Lung (tissue), 12 donors: ENCODE results near the gene C2CD4B. TPM values are rescaled to one million over a fixed set of nuclear protein-coding genes. Genes with fewer than 3 reads are reported as not detected.

Experiments used
- ATAC-seq: fragments of 200-7000 bp; cut with Tn5 transposase; one replicate; pipeline ENCODE4 v1.9.1; 2020; ENCODE audit warnings: moderate number of reproducible peaks; ENCODE audit not compliant: insufficient read depth, low FRiP score
- DNase-seq, 3 donors: peaks; one replicate each; pipeline ENCODE4 v3.0.0-alpha.2; 2013 to 2017
- H3K27ac ChIP-seq, 2 donors: one replicate each; pipeline ENCODE4 v1.5.1; 2013; ENCODE audit warnings: mild to moderate bottlenecking in 2 of 2, moderate library complexity in 2 of 2, control low read depth in 1 of 2, inconsistent platforms in 1 of 2, low read depth in 1 of 2, low read length in 1 of 2
- H3K27me3 ChIP-seq, 3 donors: one replicate each; pipeline ENCODE4 v1.5.1; 2013; ENCODE audit warnings: low read length in 2 of 3; ENCODE audit not compliant: control insufficient read depth in 3 of 3, insufficient read depth in 3 of 3
- H3K36me3 ChIP-seq, 4 donors: one replicate each; pipeline ENCODE4 v1.5.1; 2013; ENCODE audit warnings: low read length in 4 of 4, mild to moderate bottlenecking in 1 of 4, moderate library complexity in 1 of 4; ENCODE audit not compliant: control insufficient read depth in 4 of 4, insufficient read depth in 4 of 4
- H3K4me1 ChIP-seq, 5 donors: one replicate each; pipeline ENCODE4 v1.5.1; 2013; ENCODE audit warnings: low read length in 5 of 5, mild to moderate bottlenecking in 2 of 5, moderate library complexity in 1 of 5; ENCODE audit not compliant: control insufficient read depth in 5 of 5, insufficient read depth in 5 of 5
- H3K4me3 ChIP-seq: one replicate; pipeline ENCODE4 v1.5.1; 2013; ENCODE audit warnings: mild to moderate bottlenecking, control low read depth, moderate library complexity
- H3K9ac ChIP-seq, 2 donors: one replicate each; pipeline ENCODE4 v1.5.1; 2013; ENCODE audit warnings: low read length in 2 of 2, control low read depth in 1 of 2; ENCODE audit not compliant: insufficient read depth in 1 of 2
- H3K9me3 ChIP-seq, 4 donors: one replicate each; pipeline ENCODE4 v1.5.1; 2013; ENCODE audit warnings: low read length in 3 of 4, mild to moderate bottlenecking in 1 of 4, moderate library complexity in 1 of 4; ENCODE audit not compliant: control insufficient read depth in 4 of 4, insufficient read depth in 3 of 4
- WGBS, 2 donors: extraction: QIAGEN DNeasy Blood & Tissue Kit; methylation state at CpG; one replicate each; pipeline ENCODE4 v1.1.7; 2013; 5-methylcytosine and 5-hydroxymethylcytosine counted together
- polyA plus RNA-seq, 2 donors: library from polyadenylated mRNA; stranded (reverse); fragments of 200-250 nt; gene quantifications; one replicate each; pipeline ENCODE4 v1.2.1, GENCODE V29; 2013
- total RNA-seq, 2 donors: library from RNA; depleted of rRNA in 1 of 2; stranded (reverse); fragments of >200 nt in 1 of 2; gene quantifications; one replicate each; pipeline ENCODE4 v1.2.1, GENCODE V29; 2014 to 2021
- TF ChIP-seq, protein P1 (sequence below): IDR thresholded peaks from 2 replicates; pipeline ENCODE4 v1.5.1; 2012; ENCODE audit warnings: mild to moderate bottlenecking; ENCODE audit errors: control extremely low read depth, extremely low read depth
- donor health status: control.
- donor health status: control.
- donor health status: Bipolar disorder and iron deficiency.
- donor health status: healthy.
- donor health status: DM: yes; HTN: yes; CAD: no.

The C2CD4B gene
- total and polyA plus RNA-seq, 4 donors: 3.4 to 12.6 (median 7.6) TPM

DNA sequence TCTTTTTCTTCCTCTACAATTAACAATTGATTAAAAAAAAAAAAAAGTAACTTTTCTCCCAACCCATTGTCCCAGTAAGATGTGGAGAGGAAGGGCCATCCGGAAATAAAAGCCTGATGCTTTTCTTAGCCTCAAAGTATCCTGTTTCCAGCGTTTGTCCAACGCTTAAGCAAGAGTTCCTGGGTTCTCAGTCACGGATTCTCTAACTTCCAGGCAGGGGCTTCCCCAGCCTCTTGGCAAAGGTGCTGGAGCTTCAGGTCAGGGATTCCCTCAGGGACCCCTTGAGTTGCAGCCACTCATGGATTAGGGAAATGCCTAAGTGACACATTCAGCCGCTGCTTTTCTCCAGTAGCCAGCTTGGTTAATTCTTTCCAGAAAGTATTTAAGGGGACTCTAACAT lies 22.3 kb upstream of the C2CD4B start:
- no peaks in the 10 kb centered on the region for H3K36me3 ChIP-seq
- H3K27me3 ChIP-seq: peaks cover 0 to 2% (median 0%) of the 10 kb centered on the region in 3 donors
- ATAC-seq (no peak), DNase-seq (no peak)
- 57 to 75% methylated on average over 5 of the region's 5 CpGs for WGBS, 2 donors
- H3K27ac ChIP-seq: no peak overlapping the region
- TF ChIP-seq, protein P1, sequence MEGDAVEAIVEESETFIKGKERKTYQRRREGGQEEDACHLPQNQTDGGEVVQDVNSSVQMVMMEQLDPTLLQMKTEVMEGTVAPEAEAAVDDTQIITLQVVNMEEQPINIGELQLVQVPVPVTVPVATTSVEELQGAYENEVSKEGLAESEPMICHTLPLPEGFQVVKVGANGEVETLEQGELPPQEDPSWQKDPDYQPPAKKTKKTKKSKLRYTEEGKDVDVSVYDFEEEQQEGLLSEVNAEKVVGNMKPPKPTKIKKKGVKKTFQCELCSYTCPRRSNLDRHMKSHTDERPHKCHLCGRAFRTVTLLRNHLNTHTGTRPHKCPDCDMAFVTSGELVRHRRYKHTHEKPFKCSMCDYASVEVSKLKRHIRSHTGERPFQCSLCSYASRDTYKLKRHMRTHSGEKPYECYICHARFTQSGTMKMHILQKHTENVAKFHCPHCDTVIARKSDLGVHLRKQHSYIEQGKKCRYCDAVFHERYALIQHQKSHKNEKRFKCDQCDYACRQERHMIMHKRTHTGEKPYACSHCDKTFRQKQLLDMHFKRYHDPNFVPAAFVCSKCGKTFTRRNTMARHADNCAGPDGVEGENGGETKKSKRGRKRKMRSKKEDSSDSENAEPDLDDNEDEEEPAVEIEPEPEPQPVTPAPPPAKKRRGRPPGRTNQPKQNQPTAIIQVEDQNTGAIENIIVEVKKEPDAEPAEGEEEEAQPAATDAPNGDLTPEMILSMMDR: no peak
- no peaks in the 10 kb centered on the region for H3K9me3 ChIP-seq
- no peak overlapping the region for H3K9ac ChIP-seq
- H3K4me3 ChIP-seq: no peak overlapping the region
- H3K4me1 ChIP-seq: no peaks in the 10 kb centered on the region

DNA sequence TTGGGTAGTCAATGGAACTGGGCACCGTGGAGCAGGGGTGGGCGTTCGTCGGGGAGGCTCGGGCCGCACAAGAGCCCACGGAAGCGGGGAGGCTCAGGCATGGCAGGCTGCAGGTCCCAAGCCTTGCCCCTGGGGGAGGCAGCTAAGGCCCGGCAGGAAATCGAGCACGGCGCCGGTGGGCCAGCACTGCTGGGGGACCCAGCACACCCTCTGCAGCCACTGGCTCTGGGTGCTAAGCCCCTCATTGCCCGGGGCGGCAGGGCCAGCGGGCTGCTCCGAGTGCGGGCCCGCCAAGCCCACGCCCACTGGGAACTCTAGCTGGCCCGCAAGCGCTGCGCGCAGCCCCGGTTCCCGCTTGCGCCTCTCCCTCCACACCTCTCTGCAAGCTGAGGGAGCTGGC lies 21.5 kb upstream of the C2CD4B start:
- no peaks in the 10 kb centered on the region for H3K36me3 ChIP-seq
- 96 to 98% methylated on average over 27 of the region's 27 CpGs for WGBS, 2 donors
- no peak overlapping the region for H3K9ac ChIP-seq
- ATAC-seq (no peak), DNase-seq (no peak)
- H3K9me3 ChIP-seq: no peaks in the 10 kb centered on the region
- TF ChIP-seq, protein P1: no peak
- no peak overlapping the region for H3K4me3 ChIP-seq
- no peaks in the 10 kb centered on the region for H3K4me1 ChIP-seq
- no peak overlapping the region for H3K27ac ChIP-seq
- peaks cover 0 to 2% (median 0%) of the 10 kb centered on the region in 3 donors for H3K27me3 ChIP-seq

DNA sequence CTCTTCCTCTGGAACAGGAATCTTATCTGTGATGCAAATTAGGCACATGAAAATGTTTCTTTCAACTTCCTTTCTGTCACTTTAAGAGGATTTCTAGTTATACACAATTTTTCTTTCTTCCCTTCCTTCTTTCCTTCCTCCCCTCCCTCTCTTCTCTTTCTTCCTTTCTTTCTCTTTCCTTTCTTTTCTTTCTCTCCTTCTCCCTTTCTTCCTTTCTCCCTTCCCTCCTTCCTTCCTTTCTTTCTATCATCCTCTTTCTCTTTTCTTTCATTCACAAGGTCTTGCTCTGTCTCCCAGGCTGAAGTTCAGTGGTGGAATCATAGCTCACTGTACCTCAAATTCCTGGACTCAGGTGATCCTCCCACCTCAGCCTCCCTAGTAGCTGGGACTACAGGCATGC lies 18.0 kb upstream of the C2CD4B start:
- no peak overlapping the region for H3K9ac ChIP-seq
- ATAC-seq (no peak), DNase-seq (no peak)
- TF ChIP-seq, protein P1: no peak
- H3K9me3 ChIP-seq: no peaks in the 10 kb centered on the region
- no peak overlapping the region for H3K27ac ChIP-seq
- no peaks in the 10 kb centered on the region for H3K4me1 ChIP-seq
- H3K36me3 ChIP-seq: no peaks in the 10 kb centered on the region
- H3K27me3 ChIP-seq: no peaks in the 10 kb centered on the region
- H3K4me3 ChIP-seq: no peak overlapping the region

DNA sequence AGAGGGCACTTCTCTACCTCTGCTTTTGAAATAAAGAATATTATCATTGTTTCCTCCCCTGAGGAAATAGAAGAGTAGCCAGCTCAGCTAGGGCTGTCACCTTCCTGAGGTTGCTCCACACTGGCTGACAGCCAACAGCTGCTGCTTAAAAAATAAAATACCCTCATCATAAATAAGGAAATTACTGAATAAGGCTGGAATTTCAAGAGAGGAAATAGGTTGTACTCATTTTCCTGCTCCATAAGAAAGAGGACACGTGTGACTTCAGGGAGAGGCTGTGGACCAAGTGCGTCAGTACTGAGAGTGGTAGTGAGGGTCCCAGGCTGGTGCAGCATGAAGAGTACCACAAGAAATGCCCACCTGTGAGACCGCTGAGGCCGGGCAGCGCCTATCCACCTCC lies 8.1 kb upstream of the C2CD4B start:
- Histone ChIP-seq H3K9ac (no peak overlapping the region), H3K4me3 (no peak overlapping the region), H3K36me3 (no peaks in the 10 kb centered on the region), H3K27me3 (peaks cover 0 to 14% (median 1%) of the 10 kb centered on the region in 3 donors), H3K4me1 (peaks cover 0 to 3% (median 0%) of the 10 kb centered on the region in 5 donors), H3K27ac (peak overlapping the region; percentile 38 to 79), H3K9me3 (no peaks in the 10 kb centered on the region)
- TF ChIP-seq, protein P1: no peak
- WGBS, 2 donors: 52 to 68% methylated on average over 5 of the region's 5 CpGs
- DNase-seq (peak; percentile 33 to 72 (median 53)), ATAC-seq (peak; percentile 27)
